Measurements from ENCODE around the gene ENTPD8. TPM values are rescaled to one million over a fixed set of nuclear protein-coding genes. Genes with fewer than 3 reads are reported as not detected.
"Not testable (repeated sequence)": the region's sequence is repeated elsewhere in the genome, so short reads cannot be mapped to it uniquely, and the experiment has no call there.

Gene ENTPD8
- total RNA-seq, 1 experiment from 2014 or later, result not detected

DNA sequence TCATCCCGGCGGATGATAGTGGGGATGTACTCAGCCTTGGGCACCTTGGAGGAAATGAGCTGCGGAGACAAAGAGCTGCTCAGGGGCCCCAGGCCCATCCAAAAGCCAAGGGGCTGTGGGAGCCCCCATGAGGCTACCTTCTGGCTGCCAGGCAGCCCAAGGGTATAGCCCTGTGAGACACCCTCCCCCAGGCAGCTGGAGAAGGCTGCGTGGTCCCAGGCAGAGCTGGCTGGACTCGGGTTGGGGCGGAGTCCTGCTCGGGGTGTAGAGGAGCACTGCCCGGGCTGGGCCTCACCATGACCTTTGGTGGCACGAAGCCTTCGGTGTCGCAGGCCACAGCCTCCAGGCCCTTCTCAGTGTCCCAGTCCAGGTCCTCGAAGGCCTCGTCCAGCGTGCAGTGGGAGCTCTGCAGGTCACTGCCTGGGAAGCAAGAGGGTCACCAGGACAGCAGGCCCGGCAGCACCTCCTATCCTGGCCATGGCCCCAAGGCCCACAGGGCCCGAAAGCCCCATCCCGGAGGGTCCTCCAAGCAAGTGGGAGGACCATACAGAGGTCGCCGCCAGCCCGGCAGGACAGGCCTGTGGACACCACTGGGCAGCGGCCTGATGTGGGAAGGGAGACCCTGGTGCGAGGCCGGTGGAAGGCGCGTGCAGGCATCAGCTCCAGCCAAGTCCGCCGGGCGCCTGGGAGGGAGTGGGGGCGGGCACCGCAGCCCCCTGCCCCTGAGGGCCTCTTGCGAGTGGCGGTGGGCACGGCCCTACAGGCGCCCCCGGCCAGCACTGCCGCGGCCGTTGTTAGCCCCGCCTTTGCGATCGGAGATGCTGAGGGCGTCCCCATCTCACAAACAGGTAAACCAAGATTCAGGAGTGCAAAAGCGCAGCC lies 11.8 kb upstream of the ENTPD8 start:
- Histone ChIP-seq H3K27ac (ENCODE audit: low read length) (no peak overlapping the region), H3K9me3 (ENCODE audit: low read length) (no peaks in the 10 kb centered on the region), H2AFZ (ENCODE audit: low read length) (no peak overlapping the region), H3K9ac (ENCODE audit: low read length) (no peak overlapping the region), H3K27me3 (ENCODE audit: low read length) (no peaks in the 10 kb centered on the region), H4K20me1 (ENCODE audit: low read length) (no peaks in the 10 kb centered on the region), H3K4me1 (ENCODE audit: insufficient read depth, low read length) (no peaks in the 10 kb centered on the region), H3K4me3 (ENCODE audit: low read length) (no peak overlapping the region), H3K4me2 (ENCODE audit: low read length) (no peak overlapping the region), H3K36me3 (ENCODE audit: low read depth, low read length) (no peaks in the 10 kb centered on the region), H3F3A (ENCODE audit: low read length, unreplicated experiment) (no peaks in the 10 kb centered on the region), H3K79me2 (ENCODE audit: low read length) (0 out of 2 replicates have a peak, but pooled peaks cover 5% of the 10 kb centered on the region), H3K9me2 (replicated peaks; ENCODE audit: low read length) (no peaks in the 10 kb centered on the region)
- TF ChIP-seq, protein P1, sequence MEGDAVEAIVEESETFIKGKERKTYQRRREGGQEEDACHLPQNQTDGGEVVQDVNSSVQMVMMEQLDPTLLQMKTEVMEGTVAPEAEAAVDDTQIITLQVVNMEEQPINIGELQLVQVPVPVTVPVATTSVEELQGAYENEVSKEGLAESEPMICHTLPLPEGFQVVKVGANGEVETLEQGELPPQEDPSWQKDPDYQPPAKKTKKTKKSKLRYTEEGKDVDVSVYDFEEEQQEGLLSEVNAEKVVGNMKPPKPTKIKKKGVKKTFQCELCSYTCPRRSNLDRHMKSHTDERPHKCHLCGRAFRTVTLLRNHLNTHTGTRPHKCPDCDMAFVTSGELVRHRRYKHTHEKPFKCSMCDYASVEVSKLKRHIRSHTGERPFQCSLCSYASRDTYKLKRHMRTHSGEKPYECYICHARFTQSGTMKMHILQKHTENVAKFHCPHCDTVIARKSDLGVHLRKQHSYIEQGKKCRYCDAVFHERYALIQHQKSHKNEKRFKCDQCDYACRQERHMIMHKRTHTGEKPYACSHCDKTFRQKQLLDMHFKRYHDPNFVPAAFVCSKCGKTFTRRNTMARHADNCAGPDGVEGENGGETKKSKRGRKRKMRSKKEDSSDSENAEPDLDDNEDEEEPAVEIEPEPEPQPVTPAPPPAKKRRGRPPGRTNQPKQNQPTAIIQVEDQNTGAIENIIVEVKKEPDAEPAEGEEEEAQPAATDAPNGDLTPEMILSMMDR (conservative IDR thresholded peaks at IDR 0.05; ENCODE audit: low read depth, low read length), result no peak
- TF ChIP-seq EZH2 (IDR thresholded peaks at IDR 0.05; ENCODE audit: low read length, unreplicated experiment), result no peak
- no peak for TF ChIP-seq EZH2phosphoT487 (IDR thresholded peaks at IDR 0.05; ENCODE audit: borderline replicate concordance, low read length)
- intact Hi-C loops (cut with micrococcal nuclease), result no loop called here
- DNase-seq, result no peak
- CTCF ChIA-PET, result no interaction called here
- POLR2A ChIA-PET (ENCODE audit: unreplicated experiment), result no interaction called here
- no TSS peak for BruUV-seq (replicated peaks)
- ATAC-seq, result no peak

DNA sequence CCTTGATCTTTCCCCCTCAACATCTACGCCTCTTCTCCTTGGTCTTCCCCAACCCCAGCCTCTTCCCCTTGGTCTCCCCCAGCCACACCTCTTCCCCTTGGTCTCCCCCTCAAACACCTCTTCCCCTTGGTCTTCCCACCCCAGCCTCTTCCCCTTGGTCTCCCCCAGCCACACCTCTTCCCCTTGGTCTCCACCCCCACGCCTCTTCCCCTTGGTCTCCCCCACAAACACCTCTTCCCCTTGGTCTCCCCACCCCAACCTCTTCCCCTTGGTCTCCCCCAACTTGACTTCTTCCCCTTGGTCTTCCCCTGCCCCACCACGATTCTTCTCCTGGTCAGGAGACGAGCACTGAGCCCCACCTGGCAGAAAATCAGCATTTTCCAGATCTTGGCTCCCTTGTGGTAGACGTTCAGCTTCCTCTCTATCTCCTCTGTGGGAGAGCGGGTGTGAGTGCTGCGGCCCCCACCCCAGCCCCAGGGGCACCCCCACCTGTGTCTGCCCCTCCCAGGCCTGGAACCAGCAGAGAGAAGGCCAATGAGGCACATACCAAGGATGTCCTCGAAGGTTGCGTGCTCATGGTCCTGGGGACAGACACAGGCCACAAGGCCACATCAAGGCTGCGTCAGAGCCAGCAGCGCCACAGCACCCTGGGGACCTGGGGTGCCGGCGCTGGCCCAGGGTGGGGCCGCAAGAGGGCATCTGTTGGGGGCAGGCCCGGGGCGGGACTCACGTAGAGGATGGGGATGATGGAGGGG lies 11.0 kb upstream of the ENTPD8 start:
- Histone ChIP-seq H3K4me3 (ENCODE audit: low read length) (no peak overlapping the region), H3K9me2 (replicated peaks; ENCODE audit: low read length) (no peaks in the 10 kb centered on the region), H3K79me2 (ENCODE audit: low read length) (no peaks in the 10 kb centered on the region), H3K9me3 (ENCODE audit: low read length) (no peaks in the 10 kb centered on the region), H3K4me1 (ENCODE audit: insufficient read depth, low read length) (no peaks in the 10 kb centered on the region), H2AFZ (ENCODE audit: low read length) (no peak overlapping the region), H4K20me1 (ENCODE audit: low read length) (no peaks in the 10 kb centered on the region), H3K36me3 (ENCODE audit: low read depth, low read length) (no peaks in the 10 kb centered on the region), H3K27me3 (ENCODE audit: low read length) (no peaks in the 10 kb centered on the region), H3K4me2 (ENCODE audit: low read length) (no peak overlapping the region), H3K9ac (ENCODE audit: low read length) (no peak overlapping the region), H3K27ac (ENCODE audit: low read length) (no peak overlapping the region), H3F3A (ENCODE audit: low read length, unreplicated experiment) (no peaks in the 10 kb centered on the region)
- POLR2A ChIA-PET (ENCODE audit: unreplicated experiment), result no interaction called here
- DNase-seq (no peak), ATAC-seq (no peak)
- TF ChIP-seq, protein P1 (conservative IDR thresholded peaks at IDR 0.05; ENCODE audit: low read depth, low read length), result no peak
- TF ChIP-seq EZH2phosphoT487 (IDR thresholded peaks at IDR 0.05; ENCODE audit: borderline replicate concordance, low read length) (no peak), EZH2 (IDR thresholded peaks at IDR 0.05; ENCODE audit: low read length, unreplicated experiment) (no peak)
- BruUV-seq (replicated peaks), result no TSS peak
- intact Hi-C loops (cut with micrococcal nuclease), result no loop called here
- CTCF ChIA-PET, result no interaction called here

DNA sequence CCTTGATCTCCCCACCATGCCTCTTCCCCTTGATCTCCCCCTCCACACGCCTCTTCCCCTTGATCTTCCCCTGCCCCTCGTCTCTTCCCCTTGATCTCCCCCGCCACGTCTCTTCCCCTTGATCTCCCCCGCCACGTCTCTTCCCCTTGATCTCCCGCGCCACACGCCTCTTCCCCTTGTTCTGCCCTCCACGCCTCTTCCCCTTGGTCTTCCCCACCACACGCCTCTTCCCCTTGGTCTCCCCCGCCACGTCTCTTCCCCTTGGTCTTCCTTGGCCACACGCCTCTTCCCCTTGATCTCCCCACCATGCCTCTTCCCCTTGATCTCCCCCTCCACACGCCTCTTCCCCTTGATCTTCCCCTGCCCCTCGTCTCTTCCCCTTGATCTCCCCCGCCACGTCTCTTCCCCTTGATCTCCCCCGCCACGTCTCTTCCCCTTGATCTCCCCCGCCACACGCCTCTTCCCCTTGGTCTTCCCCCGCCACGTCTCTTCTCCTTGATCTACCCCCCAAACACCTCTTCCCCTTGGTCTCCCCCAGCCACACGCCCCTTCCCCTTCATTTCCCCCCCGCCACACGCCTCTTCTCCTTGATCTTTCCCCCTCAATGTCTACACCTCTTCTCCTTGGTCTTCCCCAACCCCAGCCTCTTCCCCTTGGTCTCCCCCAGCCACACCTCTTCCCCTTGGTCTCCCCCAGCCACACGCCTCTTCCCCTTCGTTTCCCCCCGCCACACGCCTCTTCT lies 10.3 kb upstream of the ENTPD8 start:
- BruUV-seq (replicated peaks); H3K9me3 ChIP-seq (ENCODE audit: low read length); H3K79me2 ChIP-seq (ENCODE audit: low read length); ATAC-seq; H3K4me3 ChIP-seq (ENCODE audit: low read length); CTCF ChIA-PET; DNase-seq; POLR2A ChIA-PET (ENCODE audit: unreplicated experiment); intact Hi-C loops (cut with micrococcal nuclease); H3K4me1 ChIP-seq (ENCODE audit: insufficient read depth, low read length); H3K27ac ChIP-seq (ENCODE audit: low read length); H3K9ac ChIP-seq (ENCODE audit: low read length); H4K20me1 ChIP-seq (ENCODE audit: low read length); H2AFZ ChIP-seq (ENCODE audit: low read length); H3K4me2 ChIP-seq (ENCODE audit: low read length); H3F3A ChIP-seq (ENCODE audit: low read length, unreplicated experiment); H3K9me2 ChIP-seq (replicated peaks; ENCODE audit: low read length); H3K36me3 ChIP-seq (ENCODE audit: low read depth, low read length); H3K27me3 ChIP-seq (ENCODE audit: low read length): not testable (repeated sequence)

DNA sequence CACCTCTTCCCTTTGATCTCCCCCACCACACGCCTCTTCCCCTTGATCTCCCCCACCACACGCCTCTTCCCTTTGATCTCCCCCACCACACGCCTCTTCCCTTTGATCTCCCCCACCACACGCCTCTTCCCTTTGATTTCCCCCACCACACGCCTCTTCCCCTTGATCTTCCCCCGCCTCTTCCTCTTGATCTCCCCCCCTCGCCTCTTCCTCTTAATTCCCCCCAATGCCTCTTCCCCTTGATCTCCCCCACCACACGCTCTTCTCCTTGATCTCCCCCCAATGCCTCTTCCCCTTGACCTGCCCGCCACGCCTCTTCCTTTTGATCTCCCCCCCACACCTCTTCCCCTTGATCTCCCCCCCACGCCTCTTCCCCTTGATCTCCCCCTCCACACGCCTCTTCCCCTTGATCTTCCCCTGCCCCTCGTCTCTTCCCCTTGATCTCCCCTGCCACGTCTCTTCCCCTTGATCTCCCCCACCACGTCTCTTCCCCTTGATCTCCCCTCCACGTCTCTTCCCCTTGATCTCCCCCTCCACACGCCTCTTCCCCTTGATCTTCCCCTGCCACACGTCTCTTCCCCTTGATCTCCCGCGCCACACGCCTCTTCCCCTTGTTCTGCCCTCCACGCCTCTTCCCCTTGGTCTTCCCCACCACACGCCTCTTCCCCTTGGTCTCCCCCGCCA lies 9.5 kb upstream of the ENTPD8 start:
- H3K4me1 ChIP-seq (ENCODE audit: insufficient read depth, low read length); POLR2A ChIA-PET (ENCODE audit: unreplicated experiment); H3F3A ChIP-seq (ENCODE audit: low read length, unreplicated experiment); H3K4me3 ChIP-seq (ENCODE audit: low read length); H3K9me3 ChIP-seq (ENCODE audit: low read length); H3K9ac ChIP-seq (ENCODE audit: low read length); BruUV-seq (replicated peaks); H4K20me1 ChIP-seq (ENCODE audit: low read length); intact Hi-C loops (cut with micrococcal nuclease); H3K9me2 ChIP-seq (replicated peaks; ENCODE audit: low read length); H2AFZ ChIP-seq (ENCODE audit: low read length); ATAC-seq; H3K4me2 ChIP-seq (ENCODE audit: low read length); CTCF ChIA-PET; H3K36me3 ChIP-seq (ENCODE audit: low read depth, low read length); H3K79me2 ChIP-seq (ENCODE audit: low read length); DNase-seq; H3K27ac ChIP-seq (ENCODE audit: low read length); H3K27me3 ChIP-seq (ENCODE audit: low read length): not testable (repeated sequence)
